DOHH2 (cell line): ENCODE measurements around the gene UBTD1.

Source experiments
- CTCF ChIP-seq: fragments of 200-600 bp; sonication (generic); IDR thresholded peaks from one replicate; pipeline ENCODE4 v1.5.1; 2014; ENCODE audit warnings: antibody characterized with exemption, mild to moderate bottlenecking, low read depth, low read length; ENCODE audit not compliant: poor library complexity, severe bottlenecking
- EZH2phosphoT487 ChIP-seq: fragments of 200-600 bp; sonication (generic); IDR thresholded peaks from 2 replicates; pipeline ENCODE4 v1.6.1; 2017; ENCODE audit warnings: borderline replicate concordance, mild to moderate bottlenecking, antibody characterized with exemption, low read length, moderate library complexity, mixed read lengths

GRCh38 chr10:97573021-97573420 is 74.3 kb downstream of the UBTD1 start:
- TF ChIP-seq CTCF (no peak), EZH2phosphoT487 (no peak)
